Kidney epithelial cell (primary cell): ENCODE data around the gene DPH1. TPM values are rescaled to one million over a fixed set of nuclear protein-coding genes. Genes with fewer than 3 reads are reported as not detected.
A peak's percentile ranks its signal among the peaks of the same experiment; 100 is the strongest.

ENCODE experiments used
- DNase-seq: peaks from one replicate; pipeline ENCODE4 v3.0.0-alpha.2; 2010; ENCODE audit warnings: low read depth
- H3K27me3 ChIP-seq: 2 replicates; pipeline ENCODE4 v1.6.0; 2011; ENCODE audit warnings: low read length; ENCODE audit not compliant: control insufficient read depth, insufficient read depth
- H3K36me3 ChIP-seq: 2 replicates; pipeline ENCODE4 v1.5.1; 2011; ENCODE audit warnings: low read length; ENCODE audit not compliant: control insufficient read depth, insufficient read depth
- H3K4me3 ChIP-seq: 2 replicates; pipeline ENCODE4 v1.5.1; 2011; ENCODE audit warnings: low read depth, mild to moderate bottlenecking, control low read depth, low read length
- total RNA-seq: library from RNA; depleted of rRNA; stranded (reverse); fragments of >200 nt; gene quantifications from 2 replicates; pipeline ENCODE4 v1.2.3, GENCODE V29; 2015
- TF ChIP-seq, protein P1 (sequence below): IDR thresholded peaks from 2 replicates; pipeline ENCODE4 v1.5.1; 2011; ENCODE audit warnings: mild to moderate bottlenecking, moderate library complexity, low read length, control low read depth, inconsistent platforms; ENCODE audit not compliant: insufficient read depth, poor library complexity, severe bottlenecking

The DPH1 gene
- total RNA-seq, 1 donor from 2014 or later, result 29.5 TPM

GRCh38 chr17:2067608-2068024 is 37.7 kb downstream of the DPH1 start:
- TF ChIP-seq, protein P1, sequence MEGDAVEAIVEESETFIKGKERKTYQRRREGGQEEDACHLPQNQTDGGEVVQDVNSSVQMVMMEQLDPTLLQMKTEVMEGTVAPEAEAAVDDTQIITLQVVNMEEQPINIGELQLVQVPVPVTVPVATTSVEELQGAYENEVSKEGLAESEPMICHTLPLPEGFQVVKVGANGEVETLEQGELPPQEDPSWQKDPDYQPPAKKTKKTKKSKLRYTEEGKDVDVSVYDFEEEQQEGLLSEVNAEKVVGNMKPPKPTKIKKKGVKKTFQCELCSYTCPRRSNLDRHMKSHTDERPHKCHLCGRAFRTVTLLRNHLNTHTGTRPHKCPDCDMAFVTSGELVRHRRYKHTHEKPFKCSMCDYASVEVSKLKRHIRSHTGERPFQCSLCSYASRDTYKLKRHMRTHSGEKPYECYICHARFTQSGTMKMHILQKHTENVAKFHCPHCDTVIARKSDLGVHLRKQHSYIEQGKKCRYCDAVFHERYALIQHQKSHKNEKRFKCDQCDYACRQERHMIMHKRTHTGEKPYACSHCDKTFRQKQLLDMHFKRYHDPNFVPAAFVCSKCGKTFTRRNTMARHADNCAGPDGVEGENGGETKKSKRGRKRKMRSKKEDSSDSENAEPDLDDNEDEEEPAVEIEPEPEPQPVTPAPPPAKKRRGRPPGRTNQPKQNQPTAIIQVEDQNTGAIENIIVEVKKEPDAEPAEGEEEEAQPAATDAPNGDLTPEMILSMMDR, result no peak
- no peak for DNase-seq
- no peak overlapping the region for H3K4me3 ChIP-seq
- H3K27me3 ChIP-seq, result no peaks in the 10 kb centered on the region
- peaks cover 1% of the 10 kb centered on the region for H3K36me3 ChIP-seq

DNA sequence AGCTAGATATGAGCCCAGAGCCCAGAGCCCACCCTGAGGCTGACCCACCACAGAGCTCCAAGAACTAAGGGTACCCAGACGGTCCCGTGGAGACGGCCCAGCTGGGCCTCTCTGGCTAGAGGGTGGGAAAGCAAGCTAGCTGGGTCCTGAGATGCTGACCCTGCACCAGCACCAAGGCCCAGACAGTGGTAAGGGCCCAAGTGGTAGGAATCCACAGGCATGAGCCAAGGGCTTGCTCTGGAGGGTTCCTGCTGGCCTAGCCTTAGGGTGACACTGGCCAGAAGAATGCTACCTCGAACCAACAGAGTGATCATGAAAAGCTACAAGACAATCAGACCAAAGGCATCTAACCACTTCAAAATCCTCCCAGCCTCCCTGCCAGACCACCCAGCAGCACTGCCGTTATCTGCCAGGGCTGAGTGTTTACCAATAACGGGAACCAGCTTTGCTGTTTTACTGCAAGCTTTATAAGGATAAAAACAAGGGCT is 38.1 kb downstream of the DPH1 start:
- Histone ChIP-seq H3K4me3 (no peak overlapping the region), H3K36me3 (peaks cover 1% of the 10 kb centered on the region), H3K27me3 (no peaks in the 10 kb centered on the region)
- DNase-seq, result no peak
- TF ChIP-seq, protein P1, result no peak

DNA sequence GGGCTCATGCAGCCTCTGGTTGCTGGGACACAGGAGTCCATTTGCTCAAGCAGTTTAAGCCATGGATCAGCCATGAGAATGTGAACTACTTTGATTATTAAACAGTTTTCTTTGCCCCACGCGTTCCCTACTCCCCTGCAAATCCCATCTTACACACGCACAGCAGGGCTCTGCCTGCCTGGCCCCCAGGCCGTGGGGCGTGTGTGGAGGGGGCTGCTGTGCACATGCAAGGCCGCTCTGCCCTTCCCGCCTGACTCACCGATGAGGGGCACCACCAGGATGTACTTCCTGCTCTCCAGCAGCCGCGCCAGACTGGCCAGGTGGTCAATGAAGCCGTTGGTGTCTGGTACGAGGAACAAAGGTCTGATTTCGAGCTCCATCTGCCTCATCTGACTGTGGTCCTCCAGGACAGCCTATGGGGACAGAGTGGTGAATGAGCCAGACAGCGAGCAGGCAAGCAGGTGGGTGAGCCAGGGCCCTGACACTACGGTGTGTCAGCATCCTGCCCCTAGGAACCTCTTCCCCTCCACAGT is 38.6 kb downstream of the DPH1 start:
- H3K27me3 ChIP-seq, result no peaks in the 10 kb centered on the region
- peak; percentile 61 for DNase-seq
- peaks cover 1% of the 10 kb centered on the region for H3K36me3 ChIP-seq
- H3K4me3 ChIP-seq, result no peak overlapping the region
- TF ChIP-seq, protein P1, result no peak

- H3K36me3 ChIP-seq, result no peaks in the 10 kb centered on the region
- DNase-seq, result no peak
- no peak overlapping the region for H3K4me3 ChIP-seq
- TF ChIP-seq, protein P1, result no peak
- no peaks in the 10 kb centered on the region for H3K27me3 ChIP-seq
These were observed 40.5 kb downstream of the DPH1 start for GRCh38 chr17:2070241-2071023.

DNA sequence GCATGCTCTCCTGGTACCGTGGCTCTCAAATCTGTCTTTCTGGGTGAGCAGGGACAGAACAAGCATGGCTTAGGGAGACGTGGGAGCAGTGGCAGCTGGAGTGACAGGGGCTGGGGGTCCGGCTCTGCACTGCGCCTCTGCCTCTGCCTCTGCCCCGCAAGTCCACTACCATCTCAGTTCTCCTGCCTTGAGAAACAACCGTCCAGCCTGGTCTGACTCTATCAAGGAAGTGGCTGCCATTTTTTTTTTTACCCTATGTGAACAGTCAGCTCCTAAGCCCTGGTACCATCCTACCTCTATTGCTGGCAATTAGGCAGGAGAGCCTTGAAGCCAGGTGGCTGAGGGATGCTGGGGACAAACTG is 41.1 kb downstream of the DPH1 start:
- no peaks in the 10 kb centered on the region for H3K27me3 ChIP-seq
- no peaks in the 10 kb centered on the region for H3K36me3 ChIP-seq
- no peak overlapping the region for H3K4me3 ChIP-seq
- TF ChIP-seq, protein P1, result no peak
- no peak for DNase-seq
